ENCODE data around the gene TMEM120B. TPM values are rescaled to one million over a fixed set of nuclear protein-coding genes. Genes with fewer than 3 reads are reported as not detected.

TMEM120B gene
- total RNA-seq, 3 donors from 2014 or later: 5.4 to 8.2 (median 6.1) TPM

DNA sequence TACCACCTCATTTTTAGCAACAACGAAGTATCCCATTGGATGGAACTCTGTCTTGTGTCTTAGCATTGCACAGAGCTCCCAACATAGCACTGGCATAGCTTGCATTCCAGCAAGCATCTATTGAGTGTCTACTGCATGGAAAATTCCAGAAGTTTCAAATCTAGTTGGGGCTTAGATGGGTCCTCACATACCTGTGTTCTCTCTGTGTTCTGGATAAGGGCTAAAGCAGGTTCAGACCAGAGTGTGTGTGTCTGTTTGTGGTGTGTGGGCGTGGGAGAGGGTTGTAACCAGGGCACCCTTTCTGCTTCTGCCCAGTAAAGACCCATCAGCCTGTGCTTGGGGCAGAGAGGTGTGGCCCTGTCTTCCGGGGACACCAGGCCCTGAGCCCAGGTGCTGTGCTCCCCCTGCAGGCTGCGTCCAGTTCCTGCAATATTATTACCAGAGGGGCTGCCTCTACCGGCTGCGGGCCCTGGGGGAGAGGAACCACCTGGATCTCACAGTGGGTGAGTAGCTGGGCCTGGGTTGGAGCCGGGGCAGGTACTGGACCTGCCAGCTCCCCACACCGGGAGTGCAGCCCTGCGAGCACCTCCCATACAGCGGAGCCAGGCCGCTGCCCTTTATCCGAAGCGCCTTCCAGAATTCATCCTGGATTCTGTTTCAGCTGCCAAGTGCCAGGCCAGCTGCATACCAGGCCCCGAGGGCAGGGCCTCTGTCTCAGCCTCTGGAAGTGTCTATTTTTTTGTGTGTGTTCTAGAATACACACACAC, 60.6 kb downstream of the TMEM120B start:
- H3K4me1 ChIP-seq: no peaks in the 10 kb centered on the region
- no peaks in the 10 kb centered on the region for H3K27me3 ChIP-seq
- H3K4me3 ChIP-seq: no peak overlapping the region
- DNase-seq (ENCODE audit: low spot score in 2 of 2): peak in 1 of 2 donors; percentile 73
- no peaks in the 10 kb centered on the region for H3K36me3 ChIP-seq
- H3K9me3 ChIP-seq: no peaks in the 10 kb centered on the region
- peak overlapping the region; percentile 55 to 59 for H3K27ac ChIP-seq
- intact Hi-C loops (cut with DNase I; ENCODE audit: low total_unique reads): loop anchor here (10.0 kb wide), 1 partner anchor 68 kb away; no protein-coding TSS in a partner anchor
- TF ChIP-seq, protein P1, sequence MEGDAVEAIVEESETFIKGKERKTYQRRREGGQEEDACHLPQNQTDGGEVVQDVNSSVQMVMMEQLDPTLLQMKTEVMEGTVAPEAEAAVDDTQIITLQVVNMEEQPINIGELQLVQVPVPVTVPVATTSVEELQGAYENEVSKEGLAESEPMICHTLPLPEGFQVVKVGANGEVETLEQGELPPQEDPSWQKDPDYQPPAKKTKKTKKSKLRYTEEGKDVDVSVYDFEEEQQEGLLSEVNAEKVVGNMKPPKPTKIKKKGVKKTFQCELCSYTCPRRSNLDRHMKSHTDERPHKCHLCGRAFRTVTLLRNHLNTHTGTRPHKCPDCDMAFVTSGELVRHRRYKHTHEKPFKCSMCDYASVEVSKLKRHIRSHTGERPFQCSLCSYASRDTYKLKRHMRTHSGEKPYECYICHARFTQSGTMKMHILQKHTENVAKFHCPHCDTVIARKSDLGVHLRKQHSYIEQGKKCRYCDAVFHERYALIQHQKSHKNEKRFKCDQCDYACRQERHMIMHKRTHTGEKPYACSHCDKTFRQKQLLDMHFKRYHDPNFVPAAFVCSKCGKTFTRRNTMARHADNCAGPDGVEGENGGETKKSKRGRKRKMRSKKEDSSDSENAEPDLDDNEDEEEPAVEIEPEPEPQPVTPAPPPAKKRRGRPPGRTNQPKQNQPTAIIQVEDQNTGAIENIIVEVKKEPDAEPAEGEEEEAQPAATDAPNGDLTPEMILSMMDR (IDR thresholded peaks at IDR 0.05): peak; percentile 65 to 87 (median 85)
- TF ChIP-seq POLR2AphosphoS5 (IDR thresholded peaks at IDR 0.05): no peak

DNA sequence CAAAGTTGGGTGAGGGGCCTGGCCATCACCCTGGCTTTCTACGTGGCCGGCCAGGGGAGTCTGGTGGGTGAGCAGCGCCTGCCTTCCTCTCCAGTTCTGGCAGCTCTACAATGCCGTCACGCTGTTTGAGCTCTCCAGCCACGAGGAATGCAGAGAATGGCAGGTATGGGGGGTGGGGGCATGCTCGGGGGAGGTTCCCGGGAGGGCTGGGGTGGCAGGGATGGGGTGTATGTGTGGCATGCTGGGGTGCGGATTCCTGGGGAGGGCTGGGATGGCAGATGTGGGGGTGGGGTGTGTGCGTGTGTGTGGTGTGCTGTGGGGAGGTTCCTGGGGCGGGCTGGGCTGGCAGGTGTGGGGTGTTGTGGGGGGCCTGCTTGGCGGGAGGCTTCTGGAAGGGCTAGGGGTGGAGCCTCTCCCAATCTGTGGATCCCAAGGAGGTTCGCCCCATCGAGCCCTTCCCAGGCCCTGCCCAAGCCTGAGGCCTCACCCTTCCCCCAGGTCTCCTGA, 62.5 kb downstream of the TMEM120B start:
- intact Hi-C loops (cut with DNase I; ENCODE audit: low total_unique reads): loop anchor here (10.0 kb wide), 1 partner anchor 70 kb away; no protein-coding TSS in a partner anchor
- H3K27me3 ChIP-seq: no peaks in the 10 kb centered on the region
- no peaks in the 10 kb centered on the region for H3K4me1 ChIP-seq
- TF ChIP-seq POLR2A (IDR thresholded peaks at IDR 0.05) (no peak), POLR2AphosphoS5 (IDR thresholded peaks at IDR 0.05) (no peak)
- TF ChIP-seq, protein P1 (IDR thresholded peaks at IDR 0.05): no peak
- no peak overlapping the region for H3K4me3 ChIP-seq
- no peaks in the 10 kb centered on the region for H3K36me3 ChIP-seq
- H3K27ac ChIP-seq: no peak overlapping the region
- no peaks in the 10 kb centered on the region for H3K9me3 ChIP-seq
- no peak for DNase-seq (ENCODE audit: low spot score in 2 of 2)

DNA sequence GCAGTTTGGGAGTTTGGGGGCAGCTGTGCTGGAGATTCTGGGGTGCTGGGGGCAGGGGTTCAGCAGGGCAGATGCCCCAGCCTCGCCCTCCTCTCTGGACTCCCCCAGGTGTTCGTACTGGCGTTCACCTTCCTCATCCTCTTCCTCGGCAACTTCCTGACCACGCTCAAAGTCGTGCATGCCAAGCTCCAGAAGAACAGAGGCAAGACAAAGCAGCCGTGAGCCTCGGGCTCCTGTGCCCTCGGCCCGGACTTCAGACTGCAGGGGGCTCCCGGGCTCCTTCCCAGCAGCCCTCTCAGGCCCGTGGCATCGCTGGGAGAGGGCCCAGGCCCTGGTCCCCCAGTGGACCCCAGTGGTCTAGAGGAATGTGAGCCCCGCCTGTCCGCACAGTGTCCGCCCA, 62.9 kb downstream of the TMEM120B start:
- Histone ChIP-seq H3K36me3 (no peaks in the 10 kb centered on the region), H3K27ac (no peak overlapping the region), H3K4me3 (no peak overlapping the region), H3K4me1 (no peaks in the 10 kb centered on the region), H3K27me3 (no peaks in the 10 kb centered on the region), H3K9me3 (no peaks in the 10 kb centered on the region)
- DNase-seq (ENCODE audit: low spot score in 2 of 2): no peak
- TF ChIP-seq POLR2AphosphoS5 (IDR thresholded peaks at IDR 0.05) (no peak), POLR2A (IDR thresholded peaks at IDR 0.05) (no peak)
- TF ChIP-seq, protein P1 (IDR thresholded peaks at IDR 0.05): no peak
- intact Hi-C loops (cut with DNase I; ENCODE audit: low total_unique reads): loop anchor here (10.0 kb wide), 1 partner anchor 71 kb away; no protein-coding TSS in a partner anchor

DNA sequence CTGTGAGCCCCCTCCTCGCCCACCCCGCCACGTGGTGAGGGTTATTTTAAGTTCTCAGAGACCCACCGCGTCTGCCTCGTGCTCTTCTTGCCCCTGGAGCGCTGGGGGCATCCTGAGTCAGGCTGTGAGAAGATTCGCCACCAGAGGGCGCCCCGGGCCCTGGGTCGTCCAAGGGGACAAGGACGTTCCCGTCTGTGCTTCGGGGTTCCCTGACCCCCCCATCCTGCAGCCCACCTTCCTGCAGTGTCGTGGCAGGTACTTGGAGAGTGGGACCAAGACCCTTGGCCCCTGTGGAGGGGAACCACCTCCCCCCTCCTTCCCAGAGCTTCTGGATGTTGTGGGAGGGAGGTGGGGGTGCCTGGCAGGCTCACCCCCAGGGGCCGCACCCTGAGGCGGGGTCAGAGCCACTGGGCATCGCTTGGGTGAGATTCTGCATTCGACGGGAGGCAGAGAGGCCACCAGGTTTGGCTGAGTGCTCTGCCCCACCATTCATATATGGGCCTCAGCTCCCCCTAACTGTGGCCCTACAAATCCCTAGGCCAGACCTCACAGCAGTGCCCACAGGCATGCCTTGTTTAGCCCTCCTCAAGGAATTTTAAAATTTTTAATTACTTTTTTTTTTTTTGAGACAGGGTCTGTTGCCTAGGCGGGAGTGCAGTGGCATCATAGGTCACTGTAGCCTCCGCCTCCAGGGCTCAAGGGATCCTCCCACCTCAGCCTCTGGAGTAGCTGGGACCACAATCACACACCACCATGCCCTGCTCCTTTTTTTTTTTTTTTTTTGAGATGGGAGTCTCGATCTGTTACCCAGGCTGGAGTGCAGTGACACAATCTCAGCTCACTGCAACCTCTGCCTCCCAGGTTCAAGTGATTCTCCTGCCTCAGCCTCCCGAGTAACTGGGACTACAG, 63.9 kb downstream of the TMEM120B start:
- peak in 1 of 2 donors; percentile 75 for DNase-seq (ENCODE audit: low spot score in 2 of 2)
- no peak overlapping the region for H3K27ac ChIP-seq
- intact Hi-C loops (cut with DNase I; ENCODE audit: low total_unique reads): loop anchor here (10.0 kb wide), 1 partner anchor 72 kb away; no protein-coding TSS in a partner anchor

More for the DNA sequence above, 63.9 kb downstream of the TMEM120B start:
- no peaks in the 10 kb centered on the region for H3K36me3 ChIP-seq
- H3K4me1 ChIP-seq: no peaks in the 10 kb centered on the region
- TF ChIP-seq, protein P1 (IDR thresholded peaks at IDR 0.05): peak in 2 of 3 donors; percentile 79 to 80
- TF ChIP-seq POLR2A (IDR thresholded peaks at IDR 0.05) (no peak), POLR2AphosphoS5 (IDR thresholded peaks at IDR 0.05) (no peak)
- no peaks in the 10 kb centered on the region for H3K27me3 ChIP-seq
- no peak overlapping the region for H3K4me3 ChIP-seq
- H3K9me3 ChIP-seq: no peaks in the 10 kb centered on the region

Data from breast epithelium (tissue), 4 donors.